Adrenal gland (tissue), 12 donors: ENCODE measurements around the gene NLRC3. TPM values are rescaled to one million over a fixed set of nuclear protein-coding genes. Genes with fewer than 3 reads are reported as not detected.

Source experiments
- DNase-seq, 7 donors: peaks; one replicate each; pipeline ENCODE4 v3.0.0-alpha.2; 2019 to 2020
- H3K27ac ChIP-seq, 5 donors: fragments of 200-600 bp; sonication (generic) in 4 of 5; 1 replicate in 3 of 5; 2 replicates in 2 of 5; pipeline versions ENCODE4 v1.5.1 to v1.8.0; 2016 to 2020; ENCODE audit warnings: mild to moderate bottlenecking in 1 of 5
- H3K27me3 ChIP-seq: fragments of 200-600 bp; 2 replicates; pipeline ENCODE4 v1.8.0; 2021
- H3K36me3 ChIP-seq, 2 donors: fragments of 200-600 bp; replicated peaks in 1 of 2; 1 replicate in 1 of 2; 2 replicates in 1 of 2; pipeline versions ENCODE4 v1.5.1 to v1.8.0; 2018 to 2022
- H3K4me1 ChIP-seq, 2 donors: fragments of 200-600 bp; replicated peaks in 1 of 2; 1 replicate in 1 of 2; 2 replicates in 1 of 2; pipeline versions ENCODE4 v1.5.1 to v1.8.0; 2018 to 2021
- H3K4me3 ChIP-seq, 4 donors: fragments of 200-600 bp; sonication (generic) in 3 of 4; one replicate each; pipeline ENCODE4 v1.5.1; 2016 to 2018
- H3K9me3 ChIP-seq, 3 donors: fragments of 200-600 bp; sonication (generic) in 1 of 3; replicated peaks in 1 of 3; 1 replicate in 2 of 3; 2 replicates in 1 of 3; pipeline versions ENCODE4 v1.5.1 to v1.8.0; 2016 to 2021
- CTCF ChIP-seq, 6 experiments: fragments of 450-650 bp in 4 of 6; fragments of 200-600 bp in 2 of 6; sonication (generic) in 1 of 6; IDR thresholded peaks; 1 replicate in 5 of 6; 2 replicates in 1 of 6; pipeline versions ENCODE4 v1.5.1 to v1.8.0; 2016 to 2021; ENCODE audit warnings: antibody characterized with exemption in 6 of 6, mild to moderate bottlenecking in 2 of 6, moderate library complexity in 1 of 6
- POLR2A ChIP-seq, 2 donors: fragments of 450-650 bp; IDR thresholded peaks; one replicate each; pipeline ENCODE4 v1.6.1; 2017; ENCODE audit warnings: antibody characterized with exemption in 2 of 2, mild to moderate bottlenecking in 2 of 2, moderate library complexity in 1 of 2
- WGBS, 4 donors: extraction: QIAGEN DNeasy Blood & Tissue Kit in 2 of 4; methylation state at CpG; one replicate each; pipeline versions ENCODE4 v1.1.5 to v1.1.7; 2013 to 2017; 5-methylcytosine and 5-hydroxymethylcytosine counted together
- intact Hi-C, 2 donors: fragments of 100-400 bp; cut with DNase I; formaldehyde crosslinking; loops; one replicate each; pipeline versions ENCODE4 v1.14.1 to v1.15.0; 2022 to 2023
- polyA plus RNA-seq, 3 donors: library from polyadenylated mRNA; stranded (reverse); fragments of 200-250 nt in 2 of 3; fragments of 350-450 nt in 1 of 3; fragmentation: Illumina TruSeq in 1 of 3; extraction: RNeasy Lipid Tissue Mini Kit (QIAGEN cat#74804) in 1 of 3; gene quantifications; one replicate each; pipeline ENCODE4 v1.2.3, GENCODE V29; 2013 to 2014
- total RNA-seq, 9 donors: library from RNA; depleted of rRNA in 4 of 9; stranded (reverse); fragments of >200 nt in 4 of 9; fragments of 120-200 nt in 1 of 9; fragmentation: NEBNext Ultra II Directional in 1 of 9; extraction: Animal tissue kit (Norgen Biotek cat#: 25700) in 1 of 9; gene quantifications; one replicate each; pipeline versions ENCODE4 v1.1.0 to v1.2.4, GENCODE V29; 2013 to 2023
- donor health status: healthy with polysubstance abuse.
- donor health status: Bipolar disorder and iron deficiency.
- donor health status: DM: yes; HTN: yes; CAD: no.
- donor health status: DM: no; HTN: no; CAD: no.
- donor health status: DM: no; HTN: no; CAD: no.
- donor health status: DM: yes; HTN: yes; CAD: no.

The NLRC3 gene
- total and polyA plus RNA-seq, 12 donors = 0.29 to 2.5 (median 1.5) TPM

- DNase-seq = no peak
- H3K27ac ChIP-seq = no peak overlapping the region
- WGBS, 4 donors = 93 to 100% (median 94%) methylated on average over 2 of the region's 2 CpGs
- H3K27me3 ChIP-seq = no peaks in the 10 kb centered on the region
- intact Hi-C loops = no loop called here
- TF ChIP-seq CTCF (IDR thresholded peaks at IDR 0.05) = no peak
- no peak for TF ChIP-seq POLR2A (IDR thresholded peaks at IDR 0.05)
- H3K9me3 ChIP-seq = no peaks in the 10 kb centered on the region
- H3K36me3 ChIP-seq = peaks cover 0 to 78% of the 10 kb centered on the region in 2 donors
- no peaks in the 10 kb centered on the region for H3K4me1 ChIP-seq
- H3K4me3 ChIP-seq = no peak overlapping the region
These were observed 57.6 kb downstream of the NLRC3 start for GRCh38 chr16:3519581-3519980.

- H3K27ac ChIP-seq = no peak overlapping the region
- H3K4me3 ChIP-seq = no peak overlapping the region
- no peaks in the 10 kb centered on the region for H3K9me3 ChIP-seq
- no peak for DNase-seq
- WGBS, 4 donors = 94 to 99% (median 97%) methylated on average over 3 to 8 of the region's 8 CpGs
- TF ChIP-seq CTCF (IDR thresholded peaks at IDR 0.05) (no peak), POLR2A (IDR thresholded peaks at IDR 0.05) (no peak)
- H3K4me1 ChIP-seq = no peaks in the 10 kb centered on the region
- intact Hi-C loops = no loop called here
- H3K27me3 ChIP-seq = no peaks in the 10 kb centered on the region
- H3K36me3 ChIP-seq = peaks cover 0 to 81% of the 10 kb centered on the region in 2 donors
These were observed 58.2 kb downstream of the NLRC3 start for GRCh38 chr16:3518986-3519348.

GRCh38 chr16:3518292-3518985 is 58.8 kb downstream of the NLRC3 start:
- 86 to 88% (median 87%) methylated on average over 6 of the region's 6 CpGs for WGBS, 4 donors
- Histone ChIP-seq H3K27me3 (no peaks in the 10 kb centered on the region), H3K36me3 (peaks cover 0 to 81% of the 10 kb centered on the region in 2 donors), H3K4me3 (no peak overlapping the region), H3K4me1 (no peaks in the 10 kb centered on the region), H3K9me3 (no peaks in the 10 kb centered on the region), H3K27ac (no peak overlapping the region)
- intact Hi-C loops = no loop called here
- no peak for DNase-seq
- TF ChIP-seq POLR2A (IDR thresholded peaks at IDR 0.05) (no peak), CTCF (IDR thresholded peaks at IDR 0.05) (no peak)

GRCh38 chr16:3515897-3516296 is 61.3 kb downstream of the NLRC3 start:
- no peak for DNase-seq
- TF ChIP-seq POLR2A (IDR thresholded peaks at IDR 0.05) (no peak), CTCF (IDR thresholded peaks at IDR 0.05) (no peak)
- Histone ChIP-seq H3K27me3 (no peaks in the 10 kb centered on the region), H3K36me3 (peaks cover 0 to 92% of the 10 kb centered on the region in 2 donors), H3K4me1 (no peaks in the 10 kb centered on the region), H3K9me3 (no peaks in the 10 kb centered on the region), H3K4me3 (no peak overlapping the region), H3K27ac (no peak overlapping the region)
- intact Hi-C loops = no loop called here
- 91 to 94% (median 93%) methylated on average over 4 of the region's 4 CpGs for WGBS, 4 donors
